Prostate gland (tissue), 2 donors: ENCODE results near the gene SPRR2E.
"Not testable (repeated sequence)": the region's sequence is repeated elsewhere in the genome, so short reads cannot be mapped to it uniquely, and the experiment has no call there.

ENCODE experiments used
- CTCF ChIP-seq, 4 experiments: fragments of 200-600 bp in 2 of 4; fragments of 450-650 bp in 2 of 4; sonication (generic) in 2 of 4; IDR thresholded peaks; 1 replicate in 3 of 4; 2 replicates in 1 of 4; pipeline ENCODE4 v1.5.1; 2016 to 2019; ENCODE audit warnings: antibody characterized with exemption in 4 of 4, mild to moderate bottlenecking in 2 of 4, moderate library complexity in 2 of 4
- POLR2A ChIP-seq: fragments of 450-650 bp; IDR thresholded peaks from one replicate; pipeline ENCODE4 v1.6.1; 2016; ENCODE audit warnings: antibody characterized with exemption, mild to moderate bottlenecking
- POLR2AphosphoS5 ChIP-seq: sonication (generic); formaldehyde crosslinking; IDR thresholded peaks from one replicate; pipeline ENCODE4 v1.6.1; 2017; ENCODE audit warnings: antibody characterized with exemption

DNA sequence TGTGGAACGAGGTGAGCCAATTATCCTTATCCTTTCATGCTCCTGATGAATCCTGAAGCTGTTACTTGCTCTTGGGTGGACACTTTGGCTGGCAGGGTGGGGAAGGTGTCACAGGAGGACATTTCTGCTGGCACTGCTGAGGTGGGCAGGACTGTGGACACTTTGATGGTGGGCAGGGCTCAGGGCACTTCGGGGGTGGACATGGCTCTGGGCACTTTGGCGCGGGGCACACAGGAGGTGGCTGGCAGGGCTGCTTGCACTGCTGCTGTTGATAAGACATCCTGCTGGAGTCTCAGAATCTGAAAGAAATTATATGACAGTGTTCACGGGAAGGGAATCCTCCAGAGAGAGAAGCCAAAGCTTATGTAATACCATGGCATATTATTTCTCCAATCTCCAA lies 18.1 kb upstream of the SPRR2E start:
- TF ChIP-seq POLR2A; CTCF (IDR thresholded peaks at IDR 0.05); POLR2AphosphoS5: not testable (repeated sequence)
